Stimulated activated CD8-positive, alpha-beta memory T cell treated with anti-CD3 and anti-CD28 coated beads, Interleukin-15, amount 100 ng/mL, for 24 hours (primary cell): ENCODE measurements around the gene STEAP3.
A peak's percentile ranks its signal among the peaks of the same experiment; 100 is the strongest.

ENCODE experiments used
- DNase-seq: peaks from one replicate; pipeline ENCODE4 v3.0.0-alpha.2; 2020; ENCODE audit warnings: low read depth

STEAP3 gene

GRCh38 chr2:119223521-119224390 is at the start of gene STEAP3:
Gene STEAP3 (plus strand): TSS chr2:119223834. CDS start chr2:119231013, 7,179 bp downstream.
- DNase-seq: no peak

GRCh38 chr2:119174216-119174992 is 49.2 kb upstream of the STEAP3 start:
- peak; percentile 30 for DNase-seq

- DNase-seq: no peak
Observed at GRCh38 chr2:119174993-119175347, 48.7 kb upstream of the STEAP3 start.

GRCh38 chr2:119175517-119175916 is 48.1 kb upstream of the STEAP3 start:
- DNase-seq: no peak

GRCh38 chr2:119177171-119177837 is 46.3 kb upstream of the STEAP3 start:
- DNase-seq: no peak

- DNase-seq: no peak
Observed at GRCh38 chr2:119177838-119178190, 45.8 kb upstream of the STEAP3 start.

GRCh38 chr2:119178776-119179175 is 44.9 kb upstream of the STEAP3 start:
- DNase-seq: no peak

GRCh38 chr2:119179202-119179601 is 44.4 kb upstream of the STEAP3 start:
- DNase-seq: no peak

- no peak for DNase-seq
Observed at GRCh38 chr2:119179991-119180390, 43.6 kb upstream of the STEAP3 start.

GRCh38 chr2:119180892-119181291 is 42.7 kb upstream of the STEAP3 start:
- DNase-seq: no peak

GRCh38 chr2:119181391-119181790 is 42.2 kb upstream of the STEAP3 start:
- DNase-seq: no peak

- DNase-seq: no peak
Observed at GRCh38 chr2:119181791-119182445, 41.7 kb upstream of the STEAP3 start.

- DNase-seq: no peak
Observed at GRCh38 chr2:119184512-119184911, 39.1 kb upstream of the STEAP3 start.

GRCh38 chr2:119190321-119191111 is 33.1 kb upstream of the STEAP3 start:
- DNase-seq: no peak

GRCh38 chr2:119192893-119193292 is 30.7 kb upstream of the STEAP3 start:
- no peak for DNase-seq

- no peak for DNase-seq
Observed at GRCh38 chr2:119195001-119195400, 28.6 kb upstream of the STEAP3 start.

- no peak for DNase-seq
Observed at GRCh38 chr2:119195887-119196286, 27.7 kb upstream of the STEAP3 start.

GRCh38 chr2:119196301-119197125 is 27.1 kb upstream of the STEAP3 start:
- no peak for DNase-seq

GRCh38 chr2:119197126-119197405 is 26.6 kb upstream of the STEAP3 start:
- no peak for DNase-seq

GRCh38 chr2:119197529-119198239 is 25.9 kb upstream of the STEAP3 start:
- no peak for DNase-seq
